Measurements from ENCODE around the gene MPP1.

Gene MPP1

GRCh38 chrX:154800478-154801210, 4.6 kb downstream of the MPP1 start:
- TF ChIP-seq, protein P1, sequence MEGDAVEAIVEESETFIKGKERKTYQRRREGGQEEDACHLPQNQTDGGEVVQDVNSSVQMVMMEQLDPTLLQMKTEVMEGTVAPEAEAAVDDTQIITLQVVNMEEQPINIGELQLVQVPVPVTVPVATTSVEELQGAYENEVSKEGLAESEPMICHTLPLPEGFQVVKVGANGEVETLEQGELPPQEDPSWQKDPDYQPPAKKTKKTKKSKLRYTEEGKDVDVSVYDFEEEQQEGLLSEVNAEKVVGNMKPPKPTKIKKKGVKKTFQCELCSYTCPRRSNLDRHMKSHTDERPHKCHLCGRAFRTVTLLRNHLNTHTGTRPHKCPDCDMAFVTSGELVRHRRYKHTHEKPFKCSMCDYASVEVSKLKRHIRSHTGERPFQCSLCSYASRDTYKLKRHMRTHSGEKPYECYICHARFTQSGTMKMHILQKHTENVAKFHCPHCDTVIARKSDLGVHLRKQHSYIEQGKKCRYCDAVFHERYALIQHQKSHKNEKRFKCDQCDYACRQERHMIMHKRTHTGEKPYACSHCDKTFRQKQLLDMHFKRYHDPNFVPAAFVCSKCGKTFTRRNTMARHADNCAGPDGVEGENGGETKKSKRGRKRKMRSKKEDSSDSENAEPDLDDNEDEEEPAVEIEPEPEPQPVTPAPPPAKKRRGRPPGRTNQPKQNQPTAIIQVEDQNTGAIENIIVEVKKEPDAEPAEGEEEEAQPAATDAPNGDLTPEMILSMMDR (conservative IDR thresholded peaks at IDR 0.05; ENCODE audit: low read depth, low read length): no peak
- H3K4me3 ChIP-seq (ENCODE audit: low read depth, low read length): no peak overlapping the region
- DNase-seq (ENCODE audit: low read depth): no peak

DNA sequence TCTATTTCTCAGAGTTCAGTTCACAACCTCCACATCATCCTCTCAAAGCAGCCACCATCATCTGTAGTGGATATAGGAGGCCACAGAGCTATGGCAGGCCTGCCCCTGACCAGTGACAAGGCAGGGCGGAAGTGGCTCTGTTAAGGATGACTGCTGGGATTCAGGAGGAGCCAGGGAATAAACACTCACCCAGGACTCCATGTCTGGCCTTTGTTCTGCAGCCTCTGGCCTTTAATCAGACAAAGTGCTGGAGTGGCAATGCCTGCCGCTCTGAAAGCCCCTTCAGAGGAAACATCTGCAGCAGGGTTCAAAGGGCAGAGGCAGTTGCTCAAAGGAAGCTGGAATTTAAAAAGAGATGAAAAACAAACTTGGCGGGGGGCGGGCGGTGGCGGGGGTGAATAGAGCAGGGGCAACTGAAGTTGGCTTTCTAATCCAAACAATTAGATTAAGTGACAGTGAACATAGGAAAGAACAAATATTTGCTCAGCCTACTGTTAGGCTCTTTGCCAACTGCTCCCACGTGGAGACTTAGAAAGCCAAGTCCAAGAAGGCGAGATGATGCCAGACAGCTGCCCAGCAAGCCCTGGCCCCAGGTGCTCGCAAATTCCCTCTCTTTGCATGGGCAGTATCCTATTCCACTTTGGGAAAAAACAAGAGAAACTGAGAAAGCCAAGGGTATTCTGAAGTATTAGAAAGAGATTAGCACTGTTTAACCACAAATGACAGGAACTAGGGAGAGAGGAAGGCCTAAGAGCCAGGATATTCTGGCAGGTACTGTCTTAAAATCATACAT, 5.5 kb downstream of the MPP1 start:
- DNase-seq (ENCODE audit: low read depth): peak; percentile 48
- TF ChIP-seq, protein P1 (conservative IDR thresholded peaks at IDR 0.05; ENCODE audit: low read depth, low read length): no peak
- H3K4me3 ChIP-seq (ENCODE audit: low read depth, low read length): no peak overlapping the region

GRCh38 chrX:154797006-154797405, 8.3 kb downstream of the MPP1 start:
- TF ChIP-seq, protein P1 (conservative IDR thresholded peaks at IDR 0.05; ENCODE audit: low read depth, low read length): no peak
- H3K4me3 ChIP-seq (ENCODE audit: low read depth, low read length): no peak overlapping the region
- peak; percentile 66 for DNase-seq (ENCODE audit: low read depth)

DNA sequence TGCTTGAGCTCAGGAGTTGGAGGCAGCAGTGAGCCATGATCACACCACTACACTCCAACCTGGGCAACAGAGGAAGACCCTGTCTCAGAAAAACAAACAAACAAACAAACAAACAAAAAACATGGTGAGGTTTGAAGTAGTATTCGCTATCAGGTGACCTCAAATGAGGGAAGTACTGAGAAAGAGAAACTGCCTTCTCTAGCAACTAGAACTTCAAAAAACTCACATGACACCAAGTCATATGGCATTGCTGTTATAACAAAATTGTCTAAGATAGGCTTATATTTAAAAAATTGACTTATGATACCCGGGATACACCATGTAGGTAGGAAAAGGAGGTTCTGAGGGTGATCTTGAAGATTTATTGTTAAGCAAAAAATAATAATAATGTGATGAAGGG, 10.3 kb downstream of the MPP1 start:
- H3K4me3 ChIP-seq (ENCODE audit: low read depth, low read length): no peak overlapping the region
- no peak for DNase-seq (ENCODE audit: low read depth)
- TF ChIP-seq, protein P1 (conservative IDR thresholded peaks at IDR 0.05; ENCODE audit: low read depth, low read length): no peak

DNA sequence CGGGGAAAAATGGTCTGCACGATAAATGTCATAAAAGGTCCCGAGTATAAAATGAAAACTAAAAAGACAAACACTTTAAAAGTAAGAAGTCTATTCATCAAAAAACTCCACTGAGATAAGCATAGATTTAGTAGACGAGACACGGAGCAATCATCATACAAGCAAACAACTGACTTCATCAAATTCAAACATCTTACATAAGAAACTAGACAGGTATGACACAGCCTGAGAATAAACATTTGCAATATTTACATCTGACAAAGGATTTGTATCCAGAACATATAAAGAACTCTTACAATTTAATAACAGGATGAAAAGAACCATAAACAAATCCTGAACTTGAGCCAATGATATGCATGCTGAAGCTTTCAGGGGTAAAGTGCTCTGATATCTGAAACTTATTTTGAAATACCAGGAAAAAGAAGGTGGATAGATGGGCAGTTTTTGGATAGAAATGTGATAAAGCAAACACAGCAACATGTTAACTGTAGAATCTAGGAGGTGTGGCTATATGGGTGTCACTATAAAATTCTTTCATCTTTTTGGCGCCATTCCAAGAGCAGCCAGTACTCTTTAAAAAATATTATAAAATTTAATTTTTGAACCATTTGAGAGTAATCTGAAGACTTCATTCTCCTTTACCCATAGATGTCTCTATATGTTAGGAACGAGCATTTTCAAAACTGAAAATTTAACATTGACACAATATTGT, 12.0 kb downstream of the MPP1 start:
- DNase-seq (ENCODE audit: low read depth): no peak
- TF ChIP-seq, protein P1 (conservative IDR thresholded peaks at IDR 0.05; ENCODE audit: low read depth, low read length): no peak
- H3K4me3 ChIP-seq (ENCODE audit: low read depth, low read length): no peak overlapping the region

DNA sequence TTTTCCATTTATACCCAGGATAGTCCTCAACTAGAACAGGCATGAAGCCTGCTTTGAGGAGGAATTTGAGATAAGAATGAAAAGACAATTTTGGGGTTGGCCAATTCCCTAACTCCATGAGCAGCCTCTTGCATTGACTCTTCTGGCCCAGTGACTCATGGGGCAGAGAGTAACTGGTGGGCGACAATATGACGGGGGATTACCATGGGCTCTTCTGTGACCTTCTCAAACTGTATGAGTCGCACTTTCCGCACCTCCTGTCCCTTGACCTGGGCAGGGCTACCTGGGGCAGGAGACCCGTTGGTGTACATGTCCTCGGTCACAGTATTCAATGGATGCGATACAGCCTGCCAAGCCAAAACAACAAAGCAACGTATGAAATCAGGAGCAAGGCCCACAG, 13.3 kb downstream of the MPP1 start:
- no peak overlapping the region for H3K4me3 ChIP-seq (ENCODE audit: low read depth, low read length)
- TF ChIP-seq, protein P1 (conservative IDR thresholded peaks at IDR 0.05; ENCODE audit: low read depth, low read length): no peak
- no peak for DNase-seq (ENCODE audit: low read depth)
